Brain pericyte (primary cell): ENCODE results near the gene ERC2.

Experiments used
- DNase-seq: peaks from one replicate; pipeline ENCODE4 v3.0.0-alpha.2; 2012; ENCODE audit warnings: low read depth, low spot score

Gene ERC2

GRCh38 chr3:55477306-55478303 is 990.7 kb downstream of the ERC2 start:
- no peak for DNase-seq

GRCh38 chr3:55476515-55476914 is 991.8 kb downstream of the ERC2 start:
- no peak for DNase-seq

GRCh38 chr3:55474213-55474632 is 994.0 kb downstream of the ERC2 start:
- no peak for DNase-seq

GRCh38 chr3:55473788-55474187 is 994.5 kb downstream of the ERC2 start:
- no peak for DNase-seq

- no peak for DNase-seq
Observed at GRCh38 chr3:55471522-55472280, 996.6 kb downstream of the ERC2 start.

GRCh38 chr3:55471084-55471483 is 997.2 kb downstream of the ERC2 start:
- DNase-seq = no peak

- no peak for DNase-seq
Observed at GRCh38 chr3:55469957-55470526, 998.2 kb downstream of the ERC2 start.

GRCh38 chr3:55468251-55468650 is 1000.0 kb downstream of the ERC2 start:
- no peak for DNase-seq

- no peak for DNase-seq
Observed at GRCh38 chr3:55467099-55467498, 1001.2 kb downstream of the ERC2 start.

- no peak for DNase-seq
Observed at GRCh38 chr3:55466526-55466925, 1001.7 kb downstream of the ERC2 start.

- DNase-seq = no peak
Observed at GRCh38 chr3:55461896-55462295, 1006.4 kb downstream of the ERC2 start.

- no peak for DNase-seq
Observed at GRCh38 chr3:55459838-55460237, 1008.4 kb downstream of the ERC2 start.
